PC-3 (cell line): ENCODE data around the gene CRYL1. TPM values are rescaled to one million over a fixed set of nuclear protein-coding genes. Genes with fewer than 3 reads are reported as not detected.
A peak's percentile ranks its signal among the peaks of the same experiment; 100 is the strongest.

Experiments used
- ATAC-seq: fragments of 200-7000 bp; cut with Tn5 transposase; 2 replicates; pipeline ENCODE4 v1.9.1; 2020; ENCODE audit warnings: mild to moderate bottlenecking, moderate library complexity
- BruUV-seq: library from RNA; stranded (reverse); fragments of 400-500 nt; replicated peaks from 2 replicates; lab custom pipeline; 2021; lab: Mats Ljungman, UMichigan
- CTCF ChIA-PET: fragments of 300-600 bp; sonication (Branson Sonifier 250); formaldehyde crosslinking; loops from one replicate; lab custom pipeline; 2022; ENCODE audit warnings: antibody characterized with exemption; lab: Charles Lee
- POLR2A ChIA-PET: fragments of 300-600 bp; sonication (Branson Sonifier 250); formaldehyde crosslinking; loops from one replicate; lab custom pipeline; 2022; ENCODE audit warnings: antibody characterized with exemption; ENCODE audit not compliant: unreplicated experiment; lab: Charles Lee
- DNase-seq: peaks from one replicate; pipeline ENCODE4 v3.0.0-alpha.2; 2015
- H2AFZ ChIP-seq: fragments of 300-600 bp; sonication (generic); 2 replicates; pipeline ENCODE4 v1.6.0; 2016; ENCODE audit warnings: antibody characterized with exemption, low read length
- H3F3A ChIP-seq: fragments of 300-600 bp; sonication (generic); one replicate; pipeline ENCODE4 v1.6.0; 2017; ENCODE audit warnings: antibody characterized with exemption, low read length, control low read depth, mild to moderate bottlenecking; ENCODE audit not compliant: unreplicated experiment
- H3K27ac ChIP-seq: fragments of 300-600 bp; sonication (generic); 2 replicates; pipeline ENCODE4 v1.5.1; 2016; ENCODE audit warnings: mild to moderate bottlenecking, low read length
- H3K27me3 ChIP-seq: fragments of 300-600 bp; sonication (generic); 2 replicates; pipeline ENCODE4 v1.6.1; 2016; ENCODE audit warnings: low read length, mixed read lengths
- H3K36me3 ChIP-seq: fragments of 300-600 bp; sonication (generic); 2 replicates; pipeline ENCODE4 v1.6.1; 2016; ENCODE audit warnings: low read depth, mixed run types, low read length, mixed read lengths
- H3K4me1 ChIP-seq: fragments of 300-600 bp; sonication (generic); 2 replicates; pipeline ENCODE4 v1.5.1; 2016; ENCODE audit warnings: low read length; ENCODE audit not compliant: insufficient read depth
- H3K4me2 ChIP-seq: fragments of 300-600 bp; sonication (generic); 2 replicates; pipeline ENCODE4 v1.6.0; 2016; ENCODE audit warnings: low read length
- H3K4me3 ChIP-seq: fragments of 300-600 bp; sonication (generic); 2 replicates; pipeline ENCODE4 v1.5.1; 2016; ENCODE audit warnings: mild to moderate bottlenecking, low read length, mixed read lengths
- H3K79me2 ChIP-seq: fragments of 300-600 bp; sonication (generic); 2 replicates; pipeline ENCODE4 v1.6.1; 2017; ENCODE audit warnings: low read length, mixed read lengths
- H3K9ac ChIP-seq: fragments of 300-600 bp; sonication (generic); 2 replicates; pipeline ENCODE4 v1.6.0; 2016; ENCODE audit warnings: mild to moderate bottlenecking, low read length
- H3K9me2 ChIP-seq: fragments of 300-600 bp; sonication (generic); replicated peaks from 2 replicates; pipeline ENCODE4 v1.6.1; 2016; ENCODE audit warnings: mixed run types, low read length, mixed read lengths
- H3K9me3 ChIP-seq: fragments of 300-600 bp; sonication (generic); 2 replicates; pipeline ENCODE4 v1.6.1; 2016; ENCODE audit warnings: low read length, mixed read lengths
- H4K20me1 ChIP-seq: fragments of 300-600 bp; sonication (generic); 2 replicates; pipeline ENCODE4 v1.6.1; 2016; ENCODE audit warnings: low read length, mixed read lengths
- EZH2 ChIP-seq: fragments of 300-600 bp; sonication (generic); IDR thresholded peaks from one replicate; pipeline ENCODE4 v1.6.1; 2017; ENCODE audit warnings: antibody characterized with exemption, mild to moderate bottlenecking, low read length; ENCODE audit not compliant: unreplicated experiment
- EZH2phosphoT487 ChIP-seq: fragments of 300-600 bp; sonication (generic); IDR thresholded peaks from 2 replicates; pipeline ENCODE4 v1.6.1; 2018; ENCODE audit warnings: mild to moderate bottlenecking, antibody characterized with exemption, low read length, borderline replicate concordance
- intact Hi-C: fragments of 100-400 bp; cut with micrococcal nuclease; formaldehyde crosslinking; loops from 2 replicates; pipeline ENCODE4 v1.9.0; 2023
- total RNA-seq: library from RNA; depleted of rRNA; stranded (reverse); fragments of >200 nt; gene quantifications from 2 replicates; pipeline ENCODE4 v1.2.3, GENCODE V29; 2014
- TF ChIP-seq, protein P1 (sequence below): fragments of 300-600 bp; sonication (generic); conservative IDR thresholded peaks from 2 replicates; pipeline ENCODE4 v1.5.1; 2017; ENCODE audit warnings: antibody characterized with exemption, low read depth, mild to moderate bottlenecking, low read length

CRYL1 gene
- total RNA-seq, 1 experiment from 2014 or later, result 20.8 TPM

- no peaks in the 10 kb centered on the region for H3K9me3 ChIP-seq
- H3K27ac ChIP-seq, result peak overlapping the region; percentile 83
- ChIA-PET POLR2A (no interaction called here), CTCF (interaction anchor here (0.5 to 0.6 kb wide), 2 partner anchors 283 to 608 kb away, joined by 3 to 5 read pairs; no protein-coding TSS in a partner anchor)
- TF ChIP-seq EZH2 (no peak), EZH2phosphoT487 (no peak)
- TF ChIP-seq, protein P1, sequence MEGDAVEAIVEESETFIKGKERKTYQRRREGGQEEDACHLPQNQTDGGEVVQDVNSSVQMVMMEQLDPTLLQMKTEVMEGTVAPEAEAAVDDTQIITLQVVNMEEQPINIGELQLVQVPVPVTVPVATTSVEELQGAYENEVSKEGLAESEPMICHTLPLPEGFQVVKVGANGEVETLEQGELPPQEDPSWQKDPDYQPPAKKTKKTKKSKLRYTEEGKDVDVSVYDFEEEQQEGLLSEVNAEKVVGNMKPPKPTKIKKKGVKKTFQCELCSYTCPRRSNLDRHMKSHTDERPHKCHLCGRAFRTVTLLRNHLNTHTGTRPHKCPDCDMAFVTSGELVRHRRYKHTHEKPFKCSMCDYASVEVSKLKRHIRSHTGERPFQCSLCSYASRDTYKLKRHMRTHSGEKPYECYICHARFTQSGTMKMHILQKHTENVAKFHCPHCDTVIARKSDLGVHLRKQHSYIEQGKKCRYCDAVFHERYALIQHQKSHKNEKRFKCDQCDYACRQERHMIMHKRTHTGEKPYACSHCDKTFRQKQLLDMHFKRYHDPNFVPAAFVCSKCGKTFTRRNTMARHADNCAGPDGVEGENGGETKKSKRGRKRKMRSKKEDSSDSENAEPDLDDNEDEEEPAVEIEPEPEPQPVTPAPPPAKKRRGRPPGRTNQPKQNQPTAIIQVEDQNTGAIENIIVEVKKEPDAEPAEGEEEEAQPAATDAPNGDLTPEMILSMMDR, result no peak
- H3K27me3 ChIP-seq, result no peaks in the 10 kb centered on the region
- no peaks in the 10 kb centered on the region for H4K20me1 ChIP-seq
- H3K4me1 ChIP-seq, result peaks cover 31% of the 10 kb centered on the region
- no peak for DNase-seq
- no peaks in the 10 kb centered on the region for H3K9me2 ChIP-seq
- no TSS peak for BruUV-seq
- H3K9ac ChIP-seq, result peak overlapping the region; percentile 11; the same call in 1 of the 2 replicates
- H3K4me2 ChIP-seq, result peak overlapping the region; percentile 73
- no peak overlapping the region for H3K4me3 ChIP-seq
- H2AFZ ChIP-seq, result no peak overlapping the region
- H3K79me2 ChIP-seq, result no peaks in the 10 kb centered on the region
- no peaks in the 10 kb centered on the region for H3K36me3 ChIP-seq
- H3F3A ChIP-seq, result no peaks in the 10 kb centered on the region
- ATAC-seq, result no peak
- intact Hi-C loops, result no loop called here
Observed at GRCh38 chr13:20401531-20401930, 124.1 kb downstream of the CRYL1 start.

DNA sequence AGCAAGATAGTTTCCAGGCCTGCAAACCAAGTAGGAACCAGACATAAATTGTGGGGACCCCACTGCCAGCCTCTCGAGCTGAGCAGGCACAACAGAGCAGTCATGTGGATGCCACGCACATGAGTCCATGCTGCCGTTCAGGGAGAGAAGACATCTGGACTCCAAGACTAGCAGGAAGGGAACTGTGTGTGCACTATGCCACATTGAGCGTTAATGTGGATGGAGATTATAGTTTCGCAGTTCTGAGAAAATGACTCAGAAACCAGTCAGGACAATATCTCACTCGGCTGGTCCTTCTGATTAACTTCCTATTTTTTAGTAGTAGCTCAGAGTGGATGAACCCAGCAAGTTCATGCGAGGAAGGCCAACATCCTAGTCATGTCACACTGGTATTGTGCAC lies 124.9 kb downstream of the CRYL1 start:
- Histone ChIP-seq H4K20me1 (no peaks in the 10 kb centered on the region), H3K4me3 (no peak overlapping the region), H3K9me2 (no peaks in the 10 kb centered on the region), H3F3A (no peaks in the 10 kb centered on the region), H3K9ac (no peak overlapping the region; the same call in 1 of the 2 replicates), H3K4me1 (peaks cover 31% of the 10 kb centered on the region), H3K4me2 (peak overlapping the region; percentile 73; the same call in 1 of the 2 replicates), H3K27ac (peak overlapping the region; percentile 83), H3K36me3 (no peaks in the 10 kb centered on the region), H3K27me3 (no peaks in the 10 kb centered on the region), H3K79me2 (no peaks in the 10 kb centered on the region), H2AFZ (no peak overlapping the region), H3K9me3 (no peaks in the 10 kb centered on the region)
- intact Hi-C loops, result no loop called here
- BruUV-seq, result no TSS peak
- no peak for TF ChIP-seq EZH2phosphoT487
- no peak for TF ChIP-seq EZH2
- TF ChIP-seq, protein P1, result no peak
- ATAC-seq (peak; percentile 56), DNase-seq (peak; percentile 78)
- ChIA-PET CTCF (no interaction called here), POLR2A (no interaction called here)

DNA sequence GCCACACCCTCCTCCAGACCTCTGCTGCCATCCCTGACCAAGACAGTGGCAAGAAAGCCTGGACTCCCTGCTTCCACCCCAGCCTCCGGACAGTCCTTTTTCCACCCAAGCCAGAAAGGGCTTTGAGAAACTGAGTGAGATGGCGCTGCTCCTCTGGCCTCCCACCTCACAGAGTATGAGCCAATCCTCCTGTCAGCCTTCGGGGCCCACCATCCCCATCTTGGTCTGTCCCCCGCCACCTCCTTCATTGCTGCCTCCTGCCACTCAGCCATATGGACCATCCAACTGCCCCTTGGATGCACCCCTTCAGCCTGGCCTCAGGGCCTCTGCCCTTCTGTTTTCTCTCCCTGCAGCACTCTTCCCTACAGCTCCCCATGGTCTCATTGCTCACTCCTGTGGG lies 125.7 kb downstream of the CRYL1 start:
- BruUV-seq, result no TSS peak
- ATAC-seq (no peak), DNase-seq (no peak)
- Histone ChIP-seq H2AFZ (no peak overlapping the region), H3K36me3 (no peaks in the 10 kb centered on the region), H3K79me2 (no peaks in the 10 kb centered on the region), H4K20me1 (no peaks in the 10 kb centered on the region), H3K27ac (no peak overlapping the region), H3K27me3 (no peaks in the 10 kb centered on the region), H3F3A (no peaks in the 10 kb centered on the region), H3K4me2 (no peak overlapping the region), H3K9ac (no peak overlapping the region), H3K4me1 (peaks cover 31% of the 10 kb centered on the region), H3K9me2 (no peaks in the 10 kb centered on the region), H3K9me3 (no peaks in the 10 kb centered on the region), H3K4me3 (no peak overlapping the region)
- ChIA-PET CTCF (no interaction called here), POLR2A (no interaction called here)
- intact Hi-C loops, result no loop called here
- TF ChIP-seq, protein P1, result no peak
- TF ChIP-seq EZH2phosphoT487 (no peak), EZH2 (no peak)
